GM23248 (cell line): ENCODE data around the gene GHR. TPM values are rescaled to one million over a fixed set of nuclear protein-coding genes. Genes with fewer than 3 reads are reported as not detected.

Experiments used
- DNase-seq: peaks from one replicate; pipeline ENCODE4 v3.0.0-alpha.2; 2015
- H2AFZ ChIP-seq: fragments of 200-600 bp; sonication (generic); 2 replicates; pipeline ENCODE4 v1.6.1; 2016; ENCODE audit warnings: antibody characterized with exemption
- H3F3A ChIP-seq: fragments of 200-600 bp; sonication (generic); 2 replicates; pipeline ENCODE4 v1.6.1; 2016; ENCODE audit warnings: mild to moderate bottlenecking, antibody characterized with exemption, mixed run types; ENCODE audit not compliant: insufficient read depth
- H3K27ac ChIP-seq: fragments of 200-600 bp; sonication (generic); 2 replicates; pipeline ENCODE4 v1.5.1; 2016; ENCODE audit warnings: mild to moderate bottlenecking
- H3K27me3 ChIP-seq: fragments of 200-600 bp; sonication (generic); replicated peaks from 2 replicates; pipeline ENCODE4 v1.6.1; 2016; ENCODE audit warnings: mild to moderate bottlenecking; ENCODE audit not compliant: insufficient read depth
- H3K36me3 ChIP-seq: fragments of 200-600 bp; sonication (generic); 2 replicates; pipeline ENCODE4 v1.6.1; 2016; ENCODE audit warnings: low read depth, mild to moderate bottlenecking
- H3K4me1 ChIP-seq: fragments of 200-600 bp; sonication (generic); 2 replicates; pipeline ENCODE4 v1.6.1; 2016; ENCODE audit warnings: mild to moderate bottlenecking; ENCODE audit not compliant: insufficient read depth
- H3K4me2 ChIP-seq: fragments of 200-600 bp; sonication (generic); one replicate; pipeline ENCODE4 v1.6.1; 2016; ENCODE audit warnings: mild to moderate bottlenecking; ENCODE audit not compliant: unreplicated experiment
- H3K4me3 ChIP-seq: fragments of 200-600 bp; sonication (generic); 2 replicates; pipeline ENCODE4 v1.5.1; 2016; ENCODE audit warnings: mild to moderate bottlenecking
- H3K79me2 ChIP-seq: fragments of 200-600 bp; sonication (generic); 2 replicates; pipeline ENCODE4 v1.6.1; 2016; ENCODE audit warnings: mild to moderate bottlenecking; ENCODE audit not compliant: insufficient read depth
- H3K9ac ChIP-seq: fragments of 200-600 bp; sonication (generic); 2 replicates; pipeline ENCODE4 v1.6.1; 2016; ENCODE audit warnings: mild to moderate bottlenecking
- H3K9me2 ChIP-seq: fragments of 200-600 bp; sonication (generic); 2 replicates; pipeline ENCODE4 v1.6.1; 2016; ENCODE audit warnings: mixed run types, mild to moderate bottlenecking, moderate library complexity; ENCODE audit not compliant: insufficient read depth
- H3K9me3 ChIP-seq: fragments of 200-600 bp; sonication (generic); one replicate; pipeline ENCODE4 v1.6.1; 2017; ENCODE audit warnings: low read depth
- H4K20me1 ChIP-seq: fragments of 200-600 bp; sonication (generic); 2 replicates; pipeline ENCODE4 v1.6.0; 2016; ENCODE audit not compliant: insufficient read depth
- EZH2 ChIP-seq: fragments of 200-600 bp; sonication (generic); IDR thresholded peaks from 2 replicates; pipeline ENCODE4 v1.6.1; 2018; ENCODE audit warnings: antibody characterized with exemption, mild to moderate bottlenecking; ENCODE audit not compliant: insufficient read depth, poor library complexity, severe bottlenecking
- EZH2phosphoT487 ChIP-seq: fragments of 200-600 bp; sonication (generic); IDR thresholded peaks from 2 replicates; pipeline ENCODE4 v1.6.1; 2018; ENCODE audit warnings: antibody characterized with exemption, moderate library complexity, mild to moderate bottlenecking, low read depth; ENCODE audit not compliant: insufficient read depth
- WGBS, 2 experiments: methylation state at CpG; one replicate each; pipeline ENCODE4 v1.1.6; 2015 to 2017; ENCODE audit warnings: low lambda C conversion rate in 2 of 2, low coverage in 1 of 2; ENCODE audit errors: missing lambda C conversion rate in 2 of 2; 5-methylcytosine and 5-hydroxymethylcytosine counted together
- in situ Hi-C: fragments of 300-500 bp; cut with MboI; formaldehyde crosslinking; loops from 2 replicates; pipeline ENCODE4 v1.15.0; 2020
- polyA plus RNA-seq: library from polyadenylated mRNA; unstranded; fragments of >200 nt; fragmentation: Nextera tagmentation; extraction: Ambion mirVana; gene quantifications from 2 replicates; pipeline ENCODE4 v1.2.1, GENCODE V29; 2016
- total RNA-seq: library from RNA; depleted of rRNA; stranded (reverse); fragments of >200 nt; shearing (Covaris generic); gene quantifications from 2 replicates; pipeline ENCODE4 v1.2.3, GENCODE V29; 2014

The GHR gene
- total and polyA plus RNA-seq, 2 experiments from 2014 or later, result 0.64 to 1.5 TPM

GRCh38 chr5:42490831-42491230, 67.6 kb downstream of the GHR start:
- H2AFZ ChIP-seq, result no peak overlapping the region
- no peak overlapping the region for H3K9ac ChIP-seq
- TF ChIP-seq EZH2 (no peak), EZH2phosphoT487 (no peak)
- in situ Hi-C loops, result no loop called here
- no peaks in the 10 kb centered on the region for H3K27me3 ChIP-seq
- H3K9me2 ChIP-seq, result no peaks in the 10 kb centered on the region
- H3K4me1 ChIP-seq, result no peaks in the 10 kb centered on the region
- H3K27ac ChIP-seq, result no peak overlapping the region
- H4K20me1 ChIP-seq, result no peaks in the 10 kb centered on the region
- no peaks in the 10 kb centered on the region for H3K79me2 ChIP-seq
- DNase-seq, result no peak
- H3K9me3 ChIP-seq, result no peaks in the 10 kb centered on the region
- H3K36me3 ChIP-seq, result no peaks in the 10 kb centered on the region
- H3K4me2 ChIP-seq, result no peak overlapping the region
- 19 to 22% methylated on average over 2 of the region's 2 CpGs for WGBS, 2 experiments
- no peak overlapping the region for H3K4me3 ChIP-seq
- H3F3A ChIP-seq, result no peaks in the 10 kb centered on the region

GRCh38 chr5:42491699-42492098, 68.5 kb downstream of the GHR start:
- in situ Hi-C loops, result no loop called here
- no peak overlapping the region for H3K27ac ChIP-seq
- H4K20me1 ChIP-seq, result no peaks in the 10 kb centered on the region
- no peaks in the 10 kb centered on the region for H3K9me2 ChIP-seq
- no peaks in the 10 kb centered on the region for H3K9me3 ChIP-seq
- H2AFZ ChIP-seq, result no peak overlapping the region
- H3K36me3 ChIP-seq, result no peaks in the 10 kb centered on the region
- no peak overlapping the region for H3K4me3 ChIP-seq
- no peaks in the 10 kb centered on the region for H3K79me2 ChIP-seq
- no peak overlapping the region for H3K9ac ChIP-seq
- H3F3A ChIP-seq, result no peaks in the 10 kb centered on the region
- 45 to 50% methylated on average over 3 of the region's 3 CpGs for WGBS, 2 experiments
- no peaks in the 10 kb centered on the region for H3K4me1 ChIP-seq
- no peak for DNase-seq
- TF ChIP-seq EZH2 (no peak), EZH2phosphoT487 (no peak)
- no peak overlapping the region for H3K4me2 ChIP-seq
- no peaks in the 10 kb centered on the region for H3K27me3 ChIP-seq

- no peak overlapping the region for H3K9ac ChIP-seq
- no peaks in the 10 kb centered on the region for H3K9me2 ChIP-seq
- H3F3A ChIP-seq, result no peaks in the 10 kb centered on the region
- no peak overlapping the region for H3K4me3 ChIP-seq
- TF ChIP-seq EZH2, result no peak
- no peak for TF ChIP-seq EZH2phosphoT487
- H4K20me1 ChIP-seq, result no peaks in the 10 kb centered on the region
- no peak overlapping the region for H3K4me2 ChIP-seq
- no peak for DNase-seq
- in situ Hi-C loops, result no loop called here
- H3K36me3 ChIP-seq, result no peaks in the 10 kb centered on the region
- 81 to 83% methylated on average over 3 of the region's 3 CpGs for WGBS, 2 experiments
- no peaks in the 10 kb centered on the region for H3K79me2 ChIP-seq
- no peak overlapping the region for H3K27ac ChIP-seq
- H3K9me3 ChIP-seq, result no peaks in the 10 kb centered on the region
- H2AFZ ChIP-seq, result no peak overlapping the region
- no peaks in the 10 kb centered on the region for H3K4me1 ChIP-seq
- no peaks in the 10 kb centered on the region for H3K27me3 ChIP-seq
Measured at GRCh38 chr5:42492974-42493373, 69.7 kb downstream of the GHR start.

GRCh38 chr5:42494414-42494813, 71.2 kb downstream of the GHR start:
- H3K79me2 ChIP-seq, result no peaks in the 10 kb centered on the region
- WGBS, 2 experiments, result 74 to 79% methylated on average over 4 of the region's 4 CpGs
- H3K27ac ChIP-seq, result no peak overlapping the region
- H3K36me3 ChIP-seq, result no peaks in the 10 kb centered on the region
- H3K9me2 ChIP-seq, result no peaks in the 10 kb centered on the region
- TF ChIP-seq EZH2phosphoT487 (no peak), EZH2 (no peak)
- H4K20me1 ChIP-seq, result no peaks in the 10 kb centered on the region
- in situ Hi-C loops, result no loop called here
- H3K4me2 ChIP-seq, result no peak overlapping the region
- no peaks in the 10 kb centered on the region for H3F3A ChIP-seq
- H2AFZ ChIP-seq, result no peak overlapping the region
- no peak for DNase-seq
- H3K9ac ChIP-seq, result no peak overlapping the region
- H3K4me3 ChIP-seq, result no peak overlapping the region
- no peaks in the 10 kb centered on the region for H3K9me3 ChIP-seq
- H3K4me1 ChIP-seq, result no peaks in the 10 kb centered on the region
- no peaks in the 10 kb centered on the region for H3K27me3 ChIP-seq

GRCh38 chr5:42495914-42496313, 72.7 kb downstream of the GHR start:
- Histone ChIP-seq H3F3A (no peaks in the 10 kb centered on the region), H3K4me3 (no peak overlapping the region), H3K36me3 (no peaks in the 10 kb centered on the region), H3K9me2 (no peaks in the 10 kb centered on the region), H3K27ac (no peak overlapping the region), H3K4me2 (no peak overlapping the region), H3K79me2 (no peaks in the 10 kb centered on the region), H3K27me3 (no peaks in the 10 kb centered on the region), H3K9ac (no peak overlapping the region), H4K20me1 (no peaks in the 10 kb centered on the region), H3K9me3 (no peaks in the 10 kb centered on the region), H3K4me1 (no peaks in the 10 kb centered on the region), H2AFZ (no peak overlapping the region)
- no peak for TF ChIP-seq EZH2
- TF ChIP-seq EZH2phosphoT487, result no peak
- peak; percentile 40 for DNase-seq
- in situ Hi-C loops, result no loop called here
- WGBS, 2 experiments, result 69 to 76% methylated on average over 2 of the region's 2 CpGs
